ENCODE results near the gene ZC3H10. TPM values are rescaled to one million over a fixed set of nuclear protein-coding genes. Genes with fewer than 3 reads are reported as not detected.
A peak's percentile ranks its signal among the peaks of the same experiment; 100 is the strongest.

ZC3H10 gene
- total RNA-seq, 4 donors from 2014 or later: 1.3 to 9.8 (median 4.2) TPM

DNA sequence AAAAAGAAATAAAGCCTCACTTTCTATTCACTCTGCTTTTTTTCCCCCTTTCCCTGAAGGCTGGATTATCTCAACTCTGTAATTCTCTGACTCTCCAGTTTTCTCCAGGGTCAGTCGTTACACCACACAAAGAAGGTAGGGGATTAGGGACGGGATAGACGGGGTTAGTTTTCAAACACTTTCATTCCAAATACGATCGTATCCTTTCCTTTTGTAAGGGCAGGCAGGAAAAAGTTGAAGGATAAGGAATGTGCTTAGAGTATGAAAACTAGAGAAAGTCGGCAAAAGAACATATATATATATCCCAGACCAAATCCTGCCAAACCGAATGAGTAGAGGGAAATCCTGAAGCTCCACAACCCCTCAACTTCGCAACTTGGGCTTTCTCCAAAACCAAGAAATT lies 9.4 kb downstream of the ZC3H10 start:
- H3K27me3 ChIP-seq: no peaks in the 10 kb centered on the region
- H3K36me3 ChIP-seq: no peaks in the 10 kb centered on the region
- TF ChIP-seq POLR2A (IDR thresholded peaks at IDR 0.05): peak in 1 of 2 donors; percentile 75
- TF ChIP-seq, protein P1, sequence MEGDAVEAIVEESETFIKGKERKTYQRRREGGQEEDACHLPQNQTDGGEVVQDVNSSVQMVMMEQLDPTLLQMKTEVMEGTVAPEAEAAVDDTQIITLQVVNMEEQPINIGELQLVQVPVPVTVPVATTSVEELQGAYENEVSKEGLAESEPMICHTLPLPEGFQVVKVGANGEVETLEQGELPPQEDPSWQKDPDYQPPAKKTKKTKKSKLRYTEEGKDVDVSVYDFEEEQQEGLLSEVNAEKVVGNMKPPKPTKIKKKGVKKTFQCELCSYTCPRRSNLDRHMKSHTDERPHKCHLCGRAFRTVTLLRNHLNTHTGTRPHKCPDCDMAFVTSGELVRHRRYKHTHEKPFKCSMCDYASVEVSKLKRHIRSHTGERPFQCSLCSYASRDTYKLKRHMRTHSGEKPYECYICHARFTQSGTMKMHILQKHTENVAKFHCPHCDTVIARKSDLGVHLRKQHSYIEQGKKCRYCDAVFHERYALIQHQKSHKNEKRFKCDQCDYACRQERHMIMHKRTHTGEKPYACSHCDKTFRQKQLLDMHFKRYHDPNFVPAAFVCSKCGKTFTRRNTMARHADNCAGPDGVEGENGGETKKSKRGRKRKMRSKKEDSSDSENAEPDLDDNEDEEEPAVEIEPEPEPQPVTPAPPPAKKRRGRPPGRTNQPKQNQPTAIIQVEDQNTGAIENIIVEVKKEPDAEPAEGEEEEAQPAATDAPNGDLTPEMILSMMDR (IDR thresholded peaks at IDR 0.05): peak in 1 of 4 experiments; percentile 12
- no peak for DNase-seq
- H3K4me3 ChIP-seq: peak overlapping the region; percentile 10 to 36
- intact Hi-C loops (cut with DNase I; ENCODE audit: low total_unique reads): loop anchor here (5.0 kb wide), 1 partner anchor 35 kb away; no protein-coding TSS in a partner anchor
- no peaks in the 10 kb centered on the region for H3K9me3 ChIP-seq
- peak overlapping the region; percentile 88 to 89 for H3K27ac ChIP-seq
- peaks cover 8 to 10% of the 10 kb centered on the region in 2 donors for H3K4me1 ChIP-seq

DNA sequence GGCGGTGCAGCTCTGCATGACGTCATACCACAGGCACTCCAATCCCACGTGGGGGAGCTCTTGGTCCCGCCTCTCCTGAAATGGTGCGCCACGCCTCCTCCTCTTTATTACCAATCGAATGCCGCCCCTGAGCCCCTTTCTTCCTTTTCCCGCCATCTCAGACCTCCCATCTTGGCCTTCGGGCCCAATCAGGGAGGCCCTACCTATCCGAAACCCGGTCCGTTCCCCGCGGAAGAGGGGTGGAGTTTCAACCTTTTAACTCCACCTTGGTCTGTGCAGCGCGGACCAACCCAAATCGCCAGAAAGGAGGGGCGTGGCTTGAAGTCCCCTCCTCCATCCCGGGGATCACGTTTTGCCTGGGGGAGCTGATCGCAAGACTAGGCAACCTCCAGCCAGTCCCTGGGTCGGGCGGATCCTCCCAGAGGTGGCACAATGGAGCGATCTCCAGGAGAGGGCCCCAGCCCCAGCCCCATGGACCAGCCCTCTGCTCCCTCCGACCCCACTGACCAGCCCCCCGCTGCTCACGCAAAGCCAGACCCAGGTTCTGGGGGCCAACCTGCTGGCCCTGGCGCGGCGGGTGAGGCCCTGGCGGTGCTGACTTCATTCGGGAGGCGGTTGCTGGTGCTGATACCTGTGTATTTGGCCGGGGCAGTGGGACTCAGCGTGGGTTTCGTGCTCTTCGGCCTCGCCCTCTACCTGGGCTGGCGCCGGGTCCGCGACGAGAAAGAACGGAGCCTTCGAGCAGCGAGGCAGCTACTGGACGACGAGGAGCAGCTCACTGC lies 10.0 kb downstream of the ZC3H10 start, which contains the start of gene ESYT1:
Gene ESYT1, plus strand, starts transcription at position 380 of the 782 bp plus-strand sequence. Its CDS starts 53 bp downstream, at position 433.
- Histone ChIP-seq H3K4me1 (peaks cover 8 to 10% of the 10 kb centered on the region in 2 donors), H3K36me3 (no peaks in the 10 kb centered on the region), H3K4me3 (peak within 1 kb of the TSS; percentile 56 to 95), H3K27ac (peak within 1 kb of the TSS; percentile 89 to 91), H3K27me3 (no peaks in the 10 kb centered on the region), H3K9me3 (no peaks in the 10 kb centered on the region)
- peak; percentile 98 to 100 for DNase-seq
- intact Hi-C loops (cut with DNase I; ENCODE audit: low total_unique reads): loop anchor here (5.0 kb wide), 1 partner anchor 34 kb away; no protein-coding TSS in a partner anchor
- TF ChIP-seq POLR2A (IDR thresholded peaks at IDR 0.05): peak; percentile 97 to 99
- TF ChIP-seq, protein P1 (IDR thresholded peaks at IDR 0.05): peak in 1 of 4 experiments; percentile 39

- Histone ChIP-seq H3K27me3 (no peaks in the 10 kb centered on the region), H3K36me3 (no peaks in the 10 kb centered on the region), H3K9me3 (no peaks in the 10 kb centered on the region), H3K4me1 (peaks cover 8 to 10% of the 10 kb centered on the region in 2 donors), H3K27ac (peak overlapping the region; percentile 88 to 91), H3K4me3 (peak overlapping the region; percentile 56 to 95)
- TF ChIP-seq, protein P1 (IDR thresholded peaks at IDR 0.05): no peak
- no peak for TF ChIP-seq POLR2A (IDR thresholded peaks at IDR 0.05)
- DNase-seq: no peak
- intact Hi-C loops (cut with DNase I; ENCODE audit: low total_unique reads): loop anchor here (5.0 kb wide), 1 partner anchor 34 kb away; no protein-coding TSS in a partner anchor
Measured at GRCh38 chr12:56128670-56129205, 10.7 kb downstream of the ZC3H10 start.

DNA sequence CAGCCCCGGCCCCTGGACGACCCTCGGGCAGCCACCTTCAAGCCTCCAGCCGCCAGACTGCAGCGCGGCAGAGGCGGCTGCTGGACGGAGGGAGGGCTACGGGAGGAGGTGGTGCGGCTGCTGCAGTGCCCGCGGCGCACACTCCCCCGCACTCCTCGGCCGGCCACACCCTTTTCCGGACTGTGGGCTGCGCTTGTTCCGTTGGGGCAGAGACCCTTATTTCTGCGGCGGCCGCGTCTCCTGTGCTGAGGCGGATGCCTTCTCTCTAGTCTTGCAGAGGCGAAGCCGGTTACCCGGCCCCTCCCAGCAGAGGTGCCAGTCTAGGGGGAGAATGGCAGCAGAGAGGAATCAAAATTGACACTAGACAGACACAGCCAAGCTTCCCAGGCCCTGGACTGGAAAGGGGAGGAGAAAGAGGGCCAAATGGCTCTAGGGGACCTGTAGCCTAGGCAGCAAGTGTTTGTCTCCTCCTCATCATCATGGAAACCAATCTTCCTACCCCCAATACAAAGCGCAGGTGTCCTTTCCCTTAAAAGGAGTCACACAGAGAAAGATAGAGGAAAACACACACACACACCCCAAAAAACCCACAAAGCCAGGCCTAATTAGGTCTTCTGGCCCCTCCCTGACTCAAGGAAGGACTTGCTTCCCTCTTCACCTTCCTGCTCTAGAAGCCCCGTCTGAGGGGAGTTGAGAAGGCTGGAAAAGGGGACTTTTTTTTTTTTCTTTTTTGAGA lies 11.3 kb downstream of the ZC3H10 start:
- no peaks in the 10 kb centered on the region for H3K9me3 ChIP-seq
- no peaks in the 10 kb centered on the region for H3K36me3 ChIP-seq
- intact Hi-C loops (cut with DNase I; ENCODE audit: low total_unique reads): loop anchor here (5.0 kb wide), 1 partner anchor 33 kb away; no protein-coding TSS in a partner anchor
- H3K4me3 ChIP-seq: peak overlapping the region; percentile 56 to 95
- peaks cover 8 to 10% of the 10 kb centered on the region in 2 donors for H3K4me1 ChIP-seq
- H3K27ac ChIP-seq: peak overlapping the region; percentile 88 to 91
- DNase-seq: peak; percentile 72 to 76
- peak in 1 of 2 donors; percentile 49 for TF ChIP-seq POLR2A (IDR thresholded peaks at IDR 0.05)
- TF ChIP-seq, protein P1 (IDR thresholded peaks at IDR 0.05): no peak
- H3K27me3 ChIP-seq: no peaks in the 10 kb centered on the region

All from uterus (tissue), 4 donors.